ENCODE data around the gene C2orf49. TPM values are rescaled to one million over a fixed set of nuclear protein-coding genes. Genes with fewer than 3 reads are reported as not detected.
"Not testable (repeated sequence)": the region's sequence is repeated elsewhere in the genome, so short reads cannot be mapped to it uniquely, and the experiment has no call there.

Gene C2orf49
- total RNA-seq, 1 donor from 2014 or later = 30.3 TPM

DNA sequence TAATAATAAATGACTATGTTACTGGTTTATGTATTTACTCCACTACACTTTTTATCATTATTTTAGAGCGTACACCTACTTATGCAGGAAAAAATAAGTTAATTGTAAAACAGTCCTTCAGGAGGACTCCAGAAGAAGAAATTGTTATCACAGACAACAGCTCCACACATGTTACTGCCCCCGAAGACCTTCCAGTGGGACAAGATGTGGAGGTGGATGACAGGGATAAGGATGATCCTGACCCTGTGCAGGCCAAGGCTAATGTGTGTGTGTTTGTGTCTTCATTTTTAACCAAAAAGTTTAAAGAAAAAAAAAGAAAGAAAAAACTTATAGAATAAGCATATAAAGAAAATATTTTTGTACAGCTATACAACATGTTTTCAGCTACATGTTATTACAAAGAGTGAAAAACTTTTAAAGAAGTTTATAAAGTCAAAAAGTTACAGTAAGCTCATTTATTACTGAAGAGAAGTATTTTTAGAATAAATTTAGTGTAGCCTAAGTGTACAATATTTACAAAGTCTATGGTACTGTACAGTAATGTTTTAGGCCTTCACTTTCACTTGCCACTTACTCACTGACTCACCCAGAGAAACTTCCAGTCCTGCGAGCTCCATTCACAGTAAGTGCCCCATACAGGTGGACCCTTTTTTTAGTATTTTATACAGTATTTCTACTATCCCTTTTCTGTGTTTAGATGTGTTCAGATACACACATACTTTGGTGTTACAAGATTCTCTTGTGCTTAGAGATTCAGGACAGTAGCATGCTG, 15.3 kb upstream of the C2orf49 start:
- no peak for DNase-seq (ENCODE audit: low read depth)

DNA sequence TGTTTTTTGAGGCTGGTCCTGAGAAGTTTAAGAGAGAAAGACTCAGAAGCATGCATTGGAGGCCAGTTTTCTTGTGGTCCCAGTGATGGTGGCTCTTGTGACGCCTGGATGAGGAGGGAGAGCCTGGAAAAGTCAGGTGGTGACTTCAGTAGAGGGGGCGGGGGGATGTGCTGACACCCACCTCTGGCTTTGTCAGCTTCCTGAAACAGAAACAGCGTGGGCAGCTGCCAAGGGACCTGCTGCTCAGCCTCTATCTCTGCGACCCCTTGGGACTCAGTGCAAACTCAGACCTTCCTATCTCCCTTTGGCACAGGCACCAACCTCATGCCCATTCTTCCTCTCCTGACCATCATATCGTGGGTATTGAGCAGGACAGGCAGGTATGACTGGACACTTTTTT, 14.2 kb upstream of the C2orf49 start:
- DNase-seq (ENCODE audit: low read depth) = no peak

DNA sequence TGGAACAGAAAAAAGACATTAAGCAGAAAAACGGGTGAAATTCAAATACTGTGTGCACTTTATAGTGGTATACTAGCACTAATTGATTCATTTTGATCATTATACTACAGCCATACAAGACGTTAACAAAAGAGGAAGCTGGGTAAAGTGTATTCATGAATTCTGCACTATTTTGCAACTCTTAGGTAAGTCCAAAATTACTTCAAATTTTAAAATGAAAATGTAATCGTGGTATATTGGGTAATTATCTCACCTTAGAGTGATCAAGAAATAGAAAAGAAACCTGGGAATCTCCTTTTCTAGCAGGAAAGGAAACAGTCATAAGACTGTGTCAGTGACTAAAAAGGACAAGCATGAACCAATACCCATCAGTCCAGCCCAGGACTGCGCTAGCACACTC, 13.2 kb upstream of the C2orf49 start:
- no peak for DNase-seq (ENCODE audit: low read depth)

DNA sequence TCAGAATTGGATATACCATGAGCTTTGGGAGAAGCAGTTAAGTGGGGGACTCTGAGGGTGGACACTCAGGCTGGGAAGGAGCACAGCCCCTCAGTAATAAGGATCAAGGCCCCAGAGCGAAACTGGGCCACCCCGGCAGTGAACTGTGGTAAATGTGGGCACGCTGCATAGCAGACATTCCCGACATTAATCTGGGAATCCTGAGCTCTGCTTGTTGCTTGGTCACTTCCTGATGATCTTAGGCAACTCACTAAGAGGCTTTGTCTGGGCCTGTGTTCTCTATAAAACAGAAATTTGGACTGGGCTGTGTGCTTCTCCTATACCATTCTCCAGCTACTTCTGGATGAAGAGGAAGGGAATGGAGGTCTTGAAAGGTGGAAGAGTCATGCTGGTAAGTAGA, 12.6 kb upstream of the C2orf49 start:
- DNase-seq (ENCODE audit: low read depth) = peak; percentile 59

DNA sequence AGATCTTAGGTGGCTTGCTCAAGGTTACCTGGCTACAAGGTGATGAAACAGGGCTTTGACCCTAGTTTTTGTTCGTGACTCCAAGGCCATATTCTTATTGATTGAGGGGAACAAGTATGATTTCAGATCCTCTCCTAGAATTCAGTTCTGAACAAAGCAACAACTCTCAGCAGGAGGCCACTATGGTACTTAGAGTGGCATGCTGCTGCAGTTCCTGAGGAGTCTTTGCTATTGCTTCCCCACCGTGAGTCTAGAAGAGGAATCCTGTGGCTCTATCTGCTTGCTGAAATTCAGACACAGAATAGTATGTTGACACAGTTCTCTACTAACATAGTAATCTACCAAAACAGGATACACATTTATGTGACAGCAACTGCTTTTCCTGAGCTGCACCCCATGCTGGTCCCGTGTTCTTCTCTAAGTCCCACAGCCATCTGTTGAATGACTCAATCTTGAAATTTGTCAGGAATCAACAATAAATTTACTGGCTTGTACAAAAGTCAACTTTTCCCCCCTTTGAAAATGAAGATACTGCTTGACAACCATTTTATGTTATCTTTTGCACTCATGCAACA, 11.9 kb upstream of the C2orf49 start:
- DNase-seq (ENCODE audit: low read depth) = no peak

DNA sequence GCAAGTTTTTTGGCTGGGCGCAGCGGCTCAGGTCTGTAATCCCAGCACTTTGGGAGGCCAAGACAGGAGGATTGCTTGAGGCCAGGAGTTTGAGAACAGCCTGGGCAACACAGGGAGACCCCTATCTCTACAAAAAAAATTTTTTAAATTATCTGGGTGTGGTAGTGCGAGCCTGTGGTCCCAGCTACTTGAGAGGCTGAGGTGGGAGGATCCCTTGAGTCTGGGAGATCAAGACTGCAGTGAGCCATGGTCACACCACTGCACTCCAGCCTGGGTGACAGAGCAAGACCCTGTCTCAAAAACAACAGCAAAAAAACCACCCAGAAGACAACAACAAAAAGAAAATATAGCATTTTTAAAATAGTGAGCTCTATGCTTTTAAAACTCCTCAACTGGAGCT, 10.1 kb upstream of the C2orf49 start:
- DNase-seq (ENCODE audit: low read depth) = not testable (repeated sequence)

DNA sequence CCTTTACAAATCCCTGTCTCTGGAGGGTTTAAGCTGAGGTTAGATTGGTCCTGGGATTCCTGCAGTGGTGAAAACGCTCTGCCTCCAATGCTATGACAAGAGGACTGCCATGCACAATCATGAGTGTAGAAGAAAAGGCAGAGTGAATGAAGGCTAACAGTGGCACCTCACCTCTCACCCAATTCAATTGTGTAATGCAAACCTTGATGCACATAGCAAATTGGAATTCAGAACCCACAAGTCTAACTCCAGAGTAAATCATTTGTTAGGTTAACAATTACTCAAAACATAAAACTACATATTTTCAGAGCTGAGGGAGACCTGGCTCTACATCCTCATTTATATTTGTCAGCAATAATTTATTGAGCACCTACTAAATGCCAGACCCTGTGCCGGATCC, 9.7 kb upstream of the C2orf49 start:
- DNase-seq (ENCODE audit: low read depth) = peak; percentile 70

DNA sequence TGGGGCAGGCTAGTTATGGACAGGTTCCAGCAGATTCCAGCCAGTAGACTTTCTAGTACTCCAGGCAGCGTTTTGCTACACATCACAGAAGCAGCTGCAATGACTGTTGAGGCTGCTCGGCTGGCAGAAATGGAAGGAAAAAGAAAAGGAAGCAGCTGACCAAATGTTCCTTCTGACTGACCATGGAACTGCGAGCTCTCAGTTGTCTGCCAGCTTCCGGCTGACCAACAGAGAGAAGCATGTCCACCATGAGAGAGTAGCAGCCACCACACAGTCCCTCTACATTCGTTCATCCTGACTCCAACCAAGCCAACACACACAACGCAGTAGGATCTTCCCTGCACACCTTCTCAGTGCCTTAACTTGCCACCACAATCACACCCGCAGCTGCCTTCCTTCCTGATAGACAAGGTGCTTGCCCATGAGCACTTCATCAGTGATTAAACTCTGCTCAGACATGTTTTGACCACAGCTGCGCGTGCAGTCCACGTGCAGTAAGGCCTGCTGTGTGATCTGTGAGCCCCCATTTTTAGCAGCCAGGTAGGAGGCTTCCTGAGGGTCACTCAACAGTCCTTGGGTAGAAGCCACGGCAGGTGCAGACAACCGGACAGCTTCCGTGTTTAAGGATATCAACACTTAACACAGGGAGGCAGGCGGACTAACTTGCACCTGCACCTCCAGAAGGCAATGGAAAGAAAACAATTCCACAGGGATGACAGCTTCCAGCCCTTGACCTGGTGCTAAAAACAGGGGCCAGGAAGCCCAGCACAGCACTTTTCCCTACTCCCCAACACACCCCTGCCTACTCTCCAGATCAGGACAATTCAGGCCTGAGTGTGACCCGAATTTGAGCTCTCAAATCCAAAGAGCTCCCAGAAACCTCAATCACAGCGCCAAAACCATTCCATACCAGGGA, 8.8 kb upstream of the C2orf49 start:
- DNase-seq (ENCODE audit: low read depth) = peak; percentile 76

DNA sequence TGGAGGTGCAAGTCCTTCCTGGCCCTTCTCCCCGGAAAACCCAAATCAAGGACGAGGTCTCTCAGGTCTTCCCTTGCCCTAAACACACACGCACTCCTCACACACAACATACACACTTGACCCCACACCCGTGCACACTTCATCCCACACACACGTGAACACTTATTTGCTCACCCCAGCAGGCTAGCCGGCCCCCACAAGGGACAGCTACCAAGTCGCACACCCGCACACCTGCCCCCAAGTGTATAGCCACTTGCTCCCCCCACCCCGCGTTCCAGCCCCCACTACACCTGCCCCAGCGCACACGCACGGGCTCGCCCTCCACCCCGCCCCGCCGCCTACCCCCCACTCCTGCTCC, 8.2 kb upstream of the C2orf49 start:
- DNase-seq (ENCODE audit: low read depth) = no peak

DNA sequence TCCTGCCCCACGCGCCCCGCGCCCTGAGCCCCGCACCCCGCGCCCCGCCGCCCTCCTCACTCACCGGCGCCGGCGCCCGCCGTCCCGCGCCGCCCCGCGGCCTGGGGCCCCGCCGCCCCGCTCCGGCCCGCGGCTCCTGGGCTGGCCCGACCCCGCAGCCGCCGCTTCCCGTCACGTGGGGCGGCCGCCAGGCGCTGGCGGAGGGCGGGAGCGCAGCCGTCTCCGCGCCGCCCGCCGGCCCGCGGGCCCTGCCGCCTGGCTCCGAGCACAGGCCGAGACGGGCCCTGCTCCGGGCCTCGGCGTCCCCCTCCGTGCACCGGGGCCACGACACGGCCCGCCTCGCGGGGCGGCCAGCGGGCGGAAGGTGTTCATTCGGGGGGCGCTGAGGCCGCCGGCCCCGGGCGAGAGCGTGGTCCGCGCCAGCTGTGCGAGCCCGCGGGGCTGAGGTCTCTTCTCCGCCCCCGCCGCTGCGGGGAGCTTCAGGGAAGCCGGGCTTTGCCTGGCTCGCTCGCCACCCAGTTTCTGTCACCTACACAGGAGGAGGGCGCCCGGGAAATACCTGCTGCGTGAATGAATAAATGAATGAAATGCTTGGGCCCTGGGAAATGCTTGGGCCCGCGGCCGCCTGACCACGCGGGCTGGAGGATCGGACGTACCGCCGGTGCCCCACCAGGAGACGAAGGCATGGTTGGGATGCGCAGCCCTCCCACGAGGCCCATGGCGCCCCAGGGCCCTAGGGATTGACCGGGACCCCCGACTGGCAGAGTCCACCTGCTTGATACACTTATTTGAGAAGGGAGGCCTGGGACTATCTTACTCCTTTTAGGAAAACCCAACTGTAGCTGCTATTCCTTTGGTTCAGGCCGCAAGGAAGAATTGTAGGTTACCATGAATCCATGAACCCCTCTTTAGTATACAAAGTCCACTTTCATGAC, 7.5 kb upstream of the C2orf49 start, which contains the start of gene TGFBRAP1:
Gene TGFBRAP1 (minus strand): TSS at position 175 of the 935 bp plus-strand sequence. CDS start 21,434 bp downstream, outside the sequence.
- no peak for DNase-seq (ENCODE audit: low read depth)

DNA sequence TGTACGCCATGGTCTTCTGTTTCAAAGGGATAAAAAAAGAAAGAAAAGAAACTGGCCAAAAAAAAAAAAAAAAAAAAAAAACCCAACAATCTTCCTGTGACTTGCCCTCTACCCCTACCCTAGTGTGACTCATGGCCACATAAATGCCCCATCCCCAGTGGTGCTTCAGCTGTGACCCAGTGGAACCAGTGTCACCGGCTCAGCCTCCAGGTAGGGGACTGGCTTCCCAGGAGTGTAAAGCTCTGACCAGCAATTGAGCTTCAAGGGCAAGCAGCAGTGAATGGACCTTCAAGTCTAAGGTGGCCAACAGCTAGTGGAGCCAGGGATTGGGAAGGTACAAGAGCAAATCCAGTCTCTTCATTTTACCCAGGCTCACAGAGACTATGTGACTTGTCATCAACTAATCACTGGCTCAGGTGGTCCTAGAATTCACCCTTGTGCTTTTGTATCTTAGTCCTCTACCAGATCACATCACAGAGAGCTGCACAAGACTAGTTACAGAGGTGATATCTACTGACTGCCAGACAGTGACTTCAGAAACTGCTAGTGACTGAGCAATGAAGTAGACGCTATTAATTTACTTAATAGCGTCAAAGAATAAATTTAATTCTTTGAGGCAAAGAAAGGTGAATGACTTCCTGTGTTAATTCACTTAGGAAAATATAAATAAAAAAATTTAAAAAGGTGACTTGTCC, 6.5 kb upstream of the C2orf49 start:
- no peak for DNase-seq (ENCODE audit: low read depth)

DNA sequence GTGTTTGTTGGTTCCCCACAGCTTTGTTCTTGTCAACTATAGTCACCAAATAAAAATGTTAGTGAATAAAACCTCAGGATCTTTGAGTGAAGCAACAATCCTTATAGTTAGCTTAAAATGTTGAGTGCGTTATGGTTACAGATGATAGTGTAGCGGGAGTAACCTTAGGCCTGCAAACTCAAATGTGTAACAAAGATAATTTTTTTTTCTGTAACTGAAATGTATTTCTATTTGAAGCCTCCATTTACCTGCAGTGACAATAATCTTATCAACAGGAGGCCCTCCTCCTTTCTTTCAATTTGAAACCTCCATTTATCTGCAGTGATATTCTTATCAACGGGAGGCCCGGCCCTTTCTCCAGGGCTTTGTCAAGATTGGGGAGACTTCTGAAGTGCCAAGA, 3.1 kb upstream of the C2orf49 start:
- DNase-seq (ENCODE audit: low read depth) = no peak

DNA sequence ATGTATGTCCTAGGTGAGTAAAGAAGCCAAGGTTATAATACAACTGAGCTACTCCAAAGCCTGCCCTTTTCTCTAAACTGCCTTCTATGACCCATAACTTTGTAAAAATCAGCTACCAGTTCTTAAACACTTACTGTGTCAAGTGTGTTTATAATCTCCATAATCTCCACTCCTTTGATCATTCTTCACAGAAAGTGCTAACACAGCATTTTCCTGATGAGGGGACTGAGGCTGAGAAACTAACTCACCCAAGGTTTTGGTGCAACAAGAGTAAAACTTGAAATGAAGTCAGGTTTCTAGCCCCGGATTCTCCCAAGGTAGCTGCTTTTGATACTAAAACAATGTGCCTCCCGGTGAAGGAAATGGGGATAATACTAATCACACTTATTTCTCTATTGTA, 1.9 kb upstream of the C2orf49 start:
- DNase-seq (ENCODE audit: low read depth) = no peak

DNA sequence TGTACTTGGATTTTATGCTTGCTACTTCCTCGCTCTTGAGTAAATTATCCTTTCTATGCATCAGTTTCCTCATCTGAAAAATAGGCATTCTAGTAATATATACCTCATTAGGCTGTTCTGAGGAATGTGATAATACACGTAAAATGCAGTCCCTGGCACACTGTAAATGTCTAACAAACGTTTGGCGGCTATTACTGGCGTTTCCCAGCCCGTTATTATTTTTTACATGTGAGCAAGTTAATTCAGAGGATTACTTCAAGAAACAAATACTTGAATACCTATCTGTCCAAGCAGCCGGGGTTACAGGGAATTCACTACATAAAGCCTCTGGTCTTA, 586 bp upstream of the C2orf49 start:
- DNase-seq (ENCODE audit: low read depth) = no peak

DNA sequence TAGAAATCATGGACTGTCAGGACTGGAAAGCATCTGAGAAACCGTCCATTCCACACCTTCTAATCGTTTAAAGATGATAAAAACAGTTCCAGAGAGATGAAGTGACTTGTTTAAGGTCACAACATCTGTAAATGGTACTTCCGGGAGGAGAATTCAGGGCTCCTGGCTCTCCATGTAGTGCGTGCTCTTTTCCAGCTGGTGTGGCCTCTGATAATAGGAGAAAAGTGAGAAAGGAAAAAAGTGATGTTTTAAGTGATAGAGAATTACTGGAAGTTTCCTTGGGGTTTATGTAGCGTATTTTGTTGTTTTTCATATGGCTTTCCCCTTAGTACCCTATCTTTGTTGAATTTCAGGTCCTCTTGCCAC, 663 bp downstream of the C2orf49 start:
- DNase-seq (ENCODE audit: low read depth) = no peak

DNA sequence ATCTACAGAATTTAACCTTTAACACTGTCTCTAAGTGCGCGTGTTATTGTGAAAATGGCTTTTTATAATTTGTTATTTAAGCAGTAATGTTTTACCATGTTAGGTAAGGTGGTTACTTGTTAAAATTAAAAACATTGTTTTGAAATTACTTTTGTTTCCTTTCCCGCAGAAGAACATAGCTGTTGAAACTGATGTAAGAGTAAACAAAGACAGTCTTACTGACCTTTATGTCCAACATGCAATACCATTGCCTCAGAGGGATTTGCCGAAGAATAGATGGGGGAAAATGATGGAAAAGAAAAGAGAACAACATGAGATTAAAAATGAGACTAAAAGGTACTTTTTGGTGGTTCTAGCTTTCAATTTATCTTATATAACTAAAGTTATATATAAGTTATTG, 2.1 kb downstream of the C2orf49 start:
- DNase-seq (ENCODE audit: low read depth) = no peak

DNA sequence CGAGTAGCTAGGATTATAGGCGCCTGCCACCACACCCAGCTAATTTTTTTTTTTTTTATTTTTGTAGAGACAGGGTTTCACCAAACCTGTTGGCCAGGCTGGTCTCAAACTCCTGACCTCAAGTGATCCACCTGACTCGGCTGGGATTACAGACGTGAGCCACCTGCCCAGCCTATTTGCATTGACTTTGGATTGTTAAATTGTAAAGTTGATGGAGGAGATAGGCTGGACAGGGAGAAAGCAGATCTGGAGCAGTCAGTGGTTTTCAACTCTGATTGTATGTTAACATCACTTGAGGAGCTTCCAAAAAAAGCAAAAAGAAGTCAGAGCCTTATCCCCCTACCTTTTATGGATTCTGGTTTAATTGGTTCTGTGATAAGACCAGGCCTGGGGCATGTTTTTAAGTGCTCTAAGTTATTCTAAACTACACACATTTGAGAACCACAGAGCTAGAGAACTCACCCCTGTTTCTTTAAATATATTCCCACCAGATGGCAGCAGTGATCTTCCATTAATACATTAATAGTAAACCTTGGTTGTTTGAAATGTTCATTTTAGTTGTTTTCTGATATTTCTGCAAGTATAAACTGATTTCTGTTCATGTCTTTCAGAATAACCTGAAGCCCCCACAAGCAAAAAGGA, 7.5 kb downstream of the C2orf49 start:
- peak; percentile 63 for DNase-seq (ENCODE audit: low read depth)

DNA sequence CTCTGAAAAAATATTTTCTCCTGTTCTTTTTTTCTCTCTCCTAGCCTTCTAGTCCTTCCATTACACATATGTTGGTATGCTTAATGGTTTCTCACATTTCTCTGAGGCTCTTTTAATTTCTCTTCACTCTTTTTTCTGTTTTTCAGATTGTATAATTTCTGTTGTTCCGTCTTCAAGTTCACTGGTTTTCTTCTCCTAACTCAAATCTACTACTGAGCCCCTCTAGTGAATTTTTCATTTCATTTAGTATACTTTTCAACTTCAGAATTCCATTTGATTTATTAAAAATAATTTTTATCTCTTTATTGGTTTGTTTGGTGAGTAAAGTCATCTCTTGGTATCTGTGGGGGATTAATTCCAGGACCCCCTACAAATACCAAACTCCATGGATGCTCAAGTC, 19.8 kb downstream of the C2orf49 start:
- DNase-seq (ENCODE audit: low read depth) = no peak

DNA sequence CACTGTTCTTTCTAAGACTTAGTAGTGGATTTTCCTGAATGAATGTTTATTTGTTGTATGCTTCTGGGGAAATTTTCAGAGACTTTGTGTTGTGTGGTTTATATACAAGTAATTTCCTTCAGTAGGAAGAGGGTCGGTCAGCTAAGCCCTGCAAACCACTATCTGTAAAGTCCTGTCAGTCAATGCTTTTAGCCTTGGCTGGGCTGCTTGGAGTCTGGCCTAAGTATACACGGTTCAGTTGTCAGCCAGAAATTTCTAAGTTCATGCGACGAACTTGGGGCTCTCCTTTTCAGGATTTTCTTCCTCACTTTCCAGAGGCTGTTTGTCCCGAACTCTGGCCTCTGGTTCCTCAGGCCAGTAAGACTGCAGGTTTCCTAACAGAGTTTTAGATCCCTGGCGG, 21.3 kb downstream of the C2orf49 start:
- DNase-seq (ENCODE audit: low read depth) = no peak

DNA sequence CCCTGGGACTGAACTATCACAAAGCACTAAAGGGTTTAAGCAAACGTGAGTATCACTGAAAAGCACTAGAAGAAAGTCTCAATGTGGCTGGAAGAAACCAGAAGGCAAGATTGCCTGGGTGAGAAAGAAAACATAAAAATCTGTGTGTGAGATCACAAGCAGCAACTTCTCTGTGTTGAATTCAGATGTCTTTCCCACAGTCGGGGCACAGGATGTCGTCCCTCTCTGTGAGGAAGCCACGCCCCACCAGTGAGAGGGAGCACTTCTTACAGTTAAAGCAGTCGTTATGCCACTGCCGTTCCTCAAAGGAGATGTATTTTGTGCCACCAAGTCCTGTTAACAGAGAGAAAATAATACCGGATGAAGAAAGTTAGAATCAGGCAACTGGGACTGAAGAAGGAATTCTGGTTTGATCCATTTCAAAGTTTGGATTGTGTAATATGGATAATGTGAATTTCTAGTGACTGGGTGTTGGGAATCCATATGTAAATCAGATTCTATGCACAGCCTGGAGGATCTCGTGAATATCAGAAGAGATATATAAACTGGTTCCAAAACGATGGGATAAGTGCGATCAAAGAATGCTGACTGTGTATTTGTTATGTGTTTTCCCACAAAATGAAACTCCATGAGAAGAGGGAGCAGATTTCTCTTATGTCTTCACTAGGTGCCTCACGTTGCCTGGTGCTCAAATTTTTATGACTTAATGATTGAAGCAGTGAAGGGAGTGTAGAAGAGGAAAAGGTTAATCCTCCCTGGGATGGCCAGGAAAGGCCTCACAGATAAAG, 24.0 kb downstream of the C2orf49 start:
- DNase-seq (ENCODE audit: low read depth) = no peak
